HL-60 (cell line): ENCODE results near the gene CEP44.

Source experiments
- DNase-seq, 2 experiments: peaks; one replicate each; pipeline ENCODE4 v3.0.0-alpha.2; 2010 to 2020; ENCODE audit warnings: low read depth in 1 of 2, low spot score in 1 of 2
- H3K27ac ChIP-seq: fragments of 250-450 bp; sonication (Bioruptor Pico); replicated peaks from 2 replicates; pipeline ENCODE4 v1.5.1; 2020; ENCODE audit warnings: mild to moderate bottlenecking, moderate library complexity
- H3K27me3 ChIP-seq: fragments of 250-450 bp; sonication (Bioruptor Pico); 2 replicates; pipeline ENCODE4 v1.5.1; 2021; ENCODE audit warnings: mild to moderate bottlenecking, moderate library complexity; ENCODE audit not compliant: insufficient read depth, poor library complexity, severe bottlenecking
- H3K4me3 ChIP-seq: replicated peaks from 2 replicates; pipeline ENCODE4 v1.5.1; 2011; ENCODE audit warnings: mild to moderate bottlenecking, control low read depth, low read length; ENCODE audit not compliant: insufficient read depth
- GABPA ChIP-seq: IDR thresholded peaks from 2 replicates; pipeline ENCODE4 v1.6.1; 2012; ENCODE audit warnings: low read depth
- POLR2AphosphoS5 ChIP-seq: IDR thresholded peaks from 2 replicates; pipeline ENCODE4 v1.6.1; 2012; ENCODE audit warnings: low read depth
- SPI1 ChIP-seq: IDR thresholded peaks from 2 replicates; pipeline ENCODE4 v1.6.1; 2012; ENCODE audit warnings: low read depth, mild to moderate bottlenecking, borderline replicate concordance
- TF ChIP-seq, protein P1 (sequence below): IDR thresholded peaks from 2 replicates; pipeline ENCODE4 v1.6.1; 2012; ENCODE audit warnings: low read depth; ENCODE audit not compliant: insufficient replicate concordance
- TF ChIP-seq, protein P2 (sequence below): IDR thresholded peaks from one replicate; pipeline ENCODE4 v1.5.1; 2011; ENCODE audit warnings: low read length, control low read depth, inconsistent platforms; ENCODE audit not compliant: insufficient read depth

CEP44 gene

DNA sequence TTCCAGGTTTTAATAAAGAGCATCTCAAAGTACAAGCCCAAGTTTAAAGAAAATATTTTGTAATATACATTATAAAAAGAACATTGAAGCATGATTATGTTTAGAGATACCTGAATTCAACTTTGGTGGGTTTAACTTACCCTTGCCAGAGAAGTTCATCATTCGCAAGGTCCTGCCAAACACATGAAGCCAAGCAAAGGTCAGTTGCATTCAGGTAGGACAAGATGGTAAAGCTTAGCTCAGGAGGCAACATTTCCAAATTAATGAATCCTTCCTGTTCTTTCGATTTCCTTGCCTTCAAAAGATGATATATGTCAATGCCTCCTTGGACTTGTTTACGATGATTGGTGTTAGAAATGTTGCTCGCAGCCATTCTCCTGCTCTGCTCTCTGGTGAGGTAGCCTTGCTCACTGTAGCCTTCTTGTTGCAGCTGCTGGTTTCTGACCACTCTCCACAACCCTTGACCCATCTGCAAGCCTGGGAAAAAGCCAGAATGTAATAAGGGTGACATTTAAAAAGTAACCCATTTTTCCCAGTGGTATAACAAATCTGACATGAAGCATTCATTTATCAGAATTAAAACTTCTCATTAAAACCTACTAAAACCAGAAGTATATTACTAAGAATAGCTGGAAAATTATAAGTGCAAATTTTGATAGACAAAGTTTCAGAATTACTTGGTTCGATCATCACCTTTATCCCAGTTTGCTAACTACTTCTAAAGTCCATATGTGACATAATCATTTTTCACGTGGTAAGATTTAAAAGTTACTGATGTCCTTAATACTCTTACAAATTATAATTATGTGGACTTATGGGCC lies 20.9 kb upstream of the CEP44 start:
- no peak for DNase-seq
- TF ChIP-seq, protein P1, sequence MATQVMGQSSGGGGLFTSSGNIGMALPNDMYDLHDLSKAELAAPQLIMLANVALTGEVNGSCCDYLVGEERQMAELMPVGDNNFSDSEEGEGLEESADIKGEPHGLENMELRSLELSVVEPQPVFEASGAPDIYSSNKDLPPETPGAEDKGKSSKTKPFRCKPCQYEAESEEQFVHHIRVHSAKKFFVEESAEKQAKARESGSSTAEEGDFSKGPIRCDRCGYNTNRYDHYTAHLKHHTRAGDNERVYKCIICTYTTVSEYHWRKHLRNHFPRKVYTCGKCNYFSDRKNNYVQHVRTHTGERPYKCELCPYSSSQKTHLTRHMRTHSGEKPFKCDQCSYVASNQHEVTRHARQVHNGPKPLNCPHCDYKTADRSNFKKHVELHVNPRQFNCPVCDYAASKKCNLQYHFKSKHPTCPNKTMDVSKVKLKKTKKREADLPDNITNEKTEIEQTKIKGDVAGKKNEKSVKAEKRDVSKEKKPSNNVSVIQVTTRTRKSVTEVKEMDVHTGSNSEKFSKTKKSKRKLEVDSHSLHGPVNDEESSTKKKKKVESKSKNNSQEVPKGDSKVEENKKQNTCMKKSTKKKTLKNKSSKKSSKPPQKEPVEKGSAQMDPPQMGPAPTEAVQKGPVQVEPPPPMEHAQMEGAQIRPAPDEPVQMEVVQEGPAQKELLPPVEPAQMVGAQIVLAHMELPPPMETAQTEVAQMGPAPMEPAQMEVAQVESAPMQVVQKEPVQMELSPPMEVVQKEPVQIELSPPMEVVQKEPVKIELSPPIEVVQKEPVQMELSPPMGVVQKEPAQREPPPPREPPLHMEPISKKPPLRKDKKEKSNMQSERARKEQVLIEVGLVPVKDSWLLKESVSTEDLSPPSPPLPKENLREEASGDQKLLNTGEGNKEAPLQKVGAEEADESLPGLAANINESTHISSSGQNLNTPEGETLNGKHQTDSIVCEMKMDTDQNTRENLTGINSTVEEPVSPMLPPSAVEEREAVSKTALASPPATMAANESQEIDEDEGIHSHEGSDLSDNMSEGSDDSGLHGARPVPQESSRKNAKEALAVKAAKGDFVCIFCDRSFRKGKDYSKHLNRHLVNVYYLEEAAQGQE = no peak
- TF ChIP-seq POLR2AphosphoS5 = no peak
- TF ChIP-seq SPI1 = no peak
- TF ChIP-seq GABPA = no peak
- TF ChIP-seq, protein P2, sequence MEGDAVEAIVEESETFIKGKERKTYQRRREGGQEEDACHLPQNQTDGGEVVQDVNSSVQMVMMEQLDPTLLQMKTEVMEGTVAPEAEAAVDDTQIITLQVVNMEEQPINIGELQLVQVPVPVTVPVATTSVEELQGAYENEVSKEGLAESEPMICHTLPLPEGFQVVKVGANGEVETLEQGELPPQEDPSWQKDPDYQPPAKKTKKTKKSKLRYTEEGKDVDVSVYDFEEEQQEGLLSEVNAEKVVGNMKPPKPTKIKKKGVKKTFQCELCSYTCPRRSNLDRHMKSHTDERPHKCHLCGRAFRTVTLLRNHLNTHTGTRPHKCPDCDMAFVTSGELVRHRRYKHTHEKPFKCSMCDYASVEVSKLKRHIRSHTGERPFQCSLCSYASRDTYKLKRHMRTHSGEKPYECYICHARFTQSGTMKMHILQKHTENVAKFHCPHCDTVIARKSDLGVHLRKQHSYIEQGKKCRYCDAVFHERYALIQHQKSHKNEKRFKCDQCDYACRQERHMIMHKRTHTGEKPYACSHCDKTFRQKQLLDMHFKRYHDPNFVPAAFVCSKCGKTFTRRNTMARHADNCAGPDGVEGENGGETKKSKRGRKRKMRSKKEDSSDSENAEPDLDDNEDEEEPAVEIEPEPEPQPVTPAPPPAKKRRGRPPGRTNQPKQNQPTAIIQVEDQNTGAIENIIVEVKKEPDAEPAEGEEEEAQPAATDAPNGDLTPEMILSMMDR = no peak
- Histone ChIP-seq H3K27ac (no peak overlapping the region), H3K4me3 (no peak overlapping the region), H3K27me3 (no peaks in the 10 kb centered on the region)

DNA sequence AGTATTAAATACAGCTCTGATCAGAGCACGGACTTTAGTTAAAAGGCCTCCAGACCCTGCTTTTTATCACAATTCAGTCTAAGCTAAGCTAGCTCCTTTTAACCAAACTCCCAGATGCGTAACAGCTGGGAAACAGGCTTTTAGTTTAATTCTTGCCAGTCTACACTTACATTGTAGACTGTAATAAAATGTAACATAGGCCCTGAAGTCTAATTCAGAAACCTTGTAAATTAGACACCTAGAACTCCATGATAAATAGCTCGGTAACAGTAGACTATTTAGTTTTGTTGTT lies 20.3 kb upstream of the CEP44 start:
- H3K27ac ChIP-seq = no peak overlapping the region
- no peak for DNase-seq
- TF ChIP-seq SPI1 (no peak), GABPA (no peak), POLR2AphosphoS5 (no peak)
- H3K4me3 ChIP-seq = no peak overlapping the region
- no peaks in the 10 kb centered on the region for H3K27me3 ChIP-seq

DNA sequence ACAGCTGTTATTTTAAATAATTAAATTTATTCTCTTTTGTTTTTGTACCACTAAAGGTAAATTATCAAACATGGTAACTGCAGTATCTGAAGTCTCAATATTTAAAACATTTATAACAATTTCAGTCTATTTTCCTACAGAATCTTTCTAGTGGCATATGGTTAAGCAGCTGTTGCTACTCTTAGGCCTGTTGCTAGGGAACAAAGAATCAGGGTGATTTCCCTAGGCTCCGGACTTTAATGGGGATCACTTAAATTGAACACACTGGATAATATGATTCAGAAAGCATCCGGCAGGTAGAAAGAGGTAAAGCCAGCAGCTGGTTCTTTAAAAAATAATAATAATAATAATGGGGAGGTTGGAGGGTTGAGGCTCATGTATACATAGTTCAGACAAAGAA lies 17.8 kb upstream of the CEP44 start:
- Histone ChIP-seq H3K4me3 (no peak overlapping the region), H3K27ac (no peak overlapping the region), H3K27me3 (no peaks in the 10 kb centered on the region)
- TF ChIP-seq POLR2AphosphoS5 = no peak
- TF ChIP-seq, protein P1 = no peak
- DNase-seq = no peak

DNA sequence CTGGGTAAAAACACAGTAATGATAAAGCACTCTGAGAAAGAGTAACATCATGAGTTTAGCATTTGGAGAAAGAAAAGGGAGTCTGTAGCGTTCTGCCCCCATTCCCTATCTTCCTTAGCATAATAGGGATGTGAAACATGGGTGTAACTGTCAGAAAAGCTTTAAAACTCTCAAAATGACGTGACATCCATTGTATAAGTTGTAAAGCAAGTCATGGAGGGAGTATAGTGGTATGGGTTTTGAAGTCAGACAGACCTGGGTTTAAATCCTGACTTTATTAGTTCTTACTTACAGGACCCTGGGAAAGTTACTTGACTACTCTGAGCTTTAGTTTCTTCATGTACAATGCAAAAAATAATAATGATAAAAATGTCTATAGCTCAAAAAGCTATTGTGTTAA lies 17.3 kb upstream of the CEP44 start:
- DNase-seq = no peak
- TF ChIP-seq, protein P1 = no peak
- TF ChIP-seq POLR2AphosphoS5 (no peak), SPI1 (no peak), GABPA (no peak)
- TF ChIP-seq, protein P2 = no peak
- no peaks in the 10 kb centered on the region for H3K27me3 ChIP-seq
- H3K27ac ChIP-seq = no peak overlapping the region
- H3K4me3 ChIP-seq = no peak overlapping the region
